HEK293T (cell line): ENCODE measurements around the gene TBX21.
A peak's percentile ranks its signal among the peaks of the same experiment; 100 is the strongest.

Source experiments
- CTCF ChIA-PET: fragments of 350-600 bp; formaldehyde crosslinking; extraction: SDS; loops from one replicate; lab custom pipeline; 2021; ENCODE audit warnings: antibody characterized with exemption, inconsistent platforms; lab: Yijun Ruan, JAX
- POLR2A ChIA-PET: fragments of 350-600 bp; formaldehyde crosslinking; extraction: SDS; loops from one replicate; lab custom pipeline; 2020; ENCODE audit warnings: antibody characterized with exemption, inconsistent platforms; lab: Yijun Ruan, JAX
- DNase-seq: peaks from one replicate; pipeline ENCODE4 v3.0.0; 2012; ENCODE audit warnings: mixed read lengths; ENCODE audit errors: extremely low spot score
- ARNT ChIP-seq: fragments of 450-650 bp; IDR thresholded peaks from 2 replicates; pipeline ENCODE4 v1.6.1; 2017; ENCODE audit warnings: mild to moderate bottlenecking
- BHLHE40 ChIP-seq: fragments of 450-650 bp; IDR thresholded peaks from 2 replicates; pipeline ENCODE4 v1.6.1; 2016; ENCODE audit warnings: mild to moderate bottlenecking, moderate library complexity, borderline replicate concordance
- CTBP1 ChIP-seq: fragments of 450-650 bp; IDR thresholded peaks from 2 replicates; pipeline ENCODE4 v1.6.1; 2016; ENCODE audit warnings: borderline replicate concordance
- ELF4 ChIP-seq: fragments of 450-650 bp; IDR thresholded peaks from 2 replicates; pipeline ENCODE4 v1.6.1; 2017; ENCODE audit warnings: antibody characterized with exemption
- FOXA1 ChIP-seq: fragments of 450-650 bp; IDR thresholded peaks from 2 replicates; pipeline ENCODE4 v1.6.1; 2016; ENCODE audit warnings: mild to moderate bottlenecking
- FOXM1 ChIP-seq: fragments of 450-650 bp; IDR thresholded peaks from 2 replicates; pipeline ENCODE4 v1.6.1; 2017; ENCODE audit warnings: mild to moderate bottlenecking, borderline replicate concordance
- HDGF ChIP-seq: fragments of 450-650 bp; IDR thresholded peaks from 2 replicates; pipeline ENCODE4 v1.6.1; 2017; ENCODE audit warnings: antibody characterized with exemption, borderline replicate concordance
- L3MBTL2 ChIP-seq: fragments of 450-650 bp; conservative IDR thresholded peaks from 2 replicates; pipeline ENCODE4 v1.6.1; 2016; ENCODE audit warnings: mild to moderate bottlenecking
- LEF1 ChIP-seq: fragments of 450-650 bp; IDR thresholded peaks from 2 replicates; pipeline ENCODE4 v1.6.1; 2017; ENCODE audit warnings: mild to moderate bottlenecking, borderline replicate concordance
- NFRKB ChIP-seq: fragments of 450-650 bp; IDR thresholded peaks from 2 replicates; pipeline ENCODE4 v1.6.1; 2016; ENCODE audit warnings: mild to moderate bottlenecking, moderate library complexity
- PKNOX1 ChIP-seq: fragments of 450-650 bp; IDR thresholded peaks from 2 replicates; pipeline ENCODE4 v1.6.1; 2016
- SP1 ChIP-seq: fragments of 450-650 bp; IDR thresholded peaks from 2 replicates; pipeline ENCODE4 v1.6.1; 2017
- SUZ12 ChIP-seq: fragments of 450-650 bp; IDR thresholded peaks from 2 replicates; pipeline ENCODE4 v1.6.1; 2016; ENCODE audit warnings: mild to moderate bottlenecking
- TARDBP ChIP-seq: fragments of 450-650 bp; IDR thresholded peaks from 2 replicates; pipeline ENCODE4 v1.6.1; 2016
- ZNF384 ChIP-seq: fragments of 450-650 bp; IDR thresholded peaks from 2 replicates; pipeline ENCODE4 v1.6.1; 2016

Gene TBX21

GRCh38 chr17:47732399-47733046 is 513 bp upstream of the TBX21 start:
- CTCF ChIA-PET: interaction anchor here (0.6 to 2.6 kb wide), 7 partner anchors 8 to 115 kb away, joined by 3 to 10 read pairs (median 5); no protein-coding TSS in a partner anchor
- POLR2A ChIA-PET: interaction anchor here (0.6 to 1.6 kb wide), 3 partner anchors 13 to 83 kb away, joined by 3 to 10 read pairs (median 3); partner anchors contain the start of gene KPNB1
- TF ChIP-seq L3MBTL2: 0 out of 2 replicates have a peak, but pooled peaks have one; percentile 14
- TF ChIP-seq LEF1: no peak
- TF ChIP-seq BHLHE40: no peak
- TF ChIP-seq SUZ12: no peak
- no peak for TF ChIP-seq NFRKB
- no peak for TF ChIP-seq FOXM1
- TF ChIP-seq FOXA1: no peak
- DNase-seq: no peak

- TF ChIP-seq TARDBP (no peak), FOXM1 (no peak), SP1 (no peak), BHLHE40 (no peak), LEF1 (no peak), ZNF384 (no peak), CTBP1 (no peak), FOXA1 (no peak), ARNT (no peak), NFRKB (no peak), PKNOX1 (no peak)
- CTCF ChIA-PET: interaction anchor here (1.0 to 2.6 kb wide), 5 partner anchors 8 to 36 kb away, joined by 4 to 10 read pairs (median 5); no protein-coding TSS in a partner anchor
- DNase-seq: no peak
- POLR2A ChIA-PET: interaction anchor here (1.6 kb wide), 1 partner anchor 85 kb away, joined by 10 read pairs; the partner anchor contains the start of gene KPNB1
These were observed 806 bp downstream of the TBX21 start for GRCh38 chr17:47733674-47734410.

DNA sequence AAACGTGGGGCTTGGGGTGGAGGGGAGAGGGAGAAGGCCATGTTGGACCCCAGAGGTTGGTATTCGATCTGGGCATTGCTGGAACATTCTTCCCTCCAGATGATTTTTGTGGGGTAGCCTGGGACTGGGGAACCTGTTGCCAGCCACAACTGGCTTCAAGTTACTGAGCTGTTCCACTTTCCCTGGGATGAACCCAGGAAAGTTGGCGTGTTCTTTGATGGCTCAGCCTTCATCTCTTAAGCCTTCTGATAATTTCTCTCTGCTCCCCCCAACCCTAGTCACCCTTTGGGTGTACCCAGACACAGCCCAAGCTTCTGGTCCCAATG is 2.1 kb downstream of the TBX21 start:
- DNase-seq: no peak
- POLR2A ChIA-PET: interaction anchor here (1.1 kb wide), 1 partner anchor 85 kb away, joined by 3 read pairs; no protein-coding TSS in a partner anchor
- CTCF ChIA-PET: interaction anchor here (0.6 kb wide), 1 partner anchor 64 kb away, joined by 3 read pairs; no protein-coding TSS in a partner anchor
- no peak for TF ChIP-seq BHLHE40
- no peak for TF ChIP-seq L3MBTL2
- TF ChIP-seq NFRKB: no peak
- TF ChIP-seq HDGF: no peak
- TF ChIP-seq ZNF384: no peak
- TF ChIP-seq FOXM1: no peak
- TF ChIP-seq ELF4: no peak
- no peak for TF ChIP-seq LEF1
- TF ChIP-seq CTBP1: no peak
- no peak for TF ChIP-seq FOXA1

DNA sequence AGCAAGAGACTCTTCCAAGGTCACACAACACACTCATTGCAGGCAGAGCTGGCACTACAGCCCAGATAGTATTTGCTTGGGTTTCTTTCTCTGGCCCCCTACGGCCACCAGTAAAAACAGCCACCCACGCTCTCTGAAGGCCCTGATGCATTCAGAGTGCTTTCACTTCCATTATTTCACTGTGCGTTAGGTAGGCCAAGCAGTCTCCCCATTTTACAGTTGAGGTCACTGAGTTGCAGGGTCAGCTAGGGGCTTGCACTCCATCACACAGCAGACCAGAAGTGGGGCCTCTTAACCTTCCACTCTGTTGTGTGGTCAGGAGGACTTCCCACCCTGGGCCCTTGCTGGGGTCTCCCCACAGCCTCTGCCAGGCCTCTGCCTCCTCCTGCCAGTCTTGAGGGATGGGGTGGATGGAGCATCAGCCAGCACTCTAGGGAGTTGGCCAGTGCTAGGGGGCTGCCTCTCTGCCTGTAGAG is 2.5 kb downstream of the TBX21 start:
- ChIA-PET POLR2A (interaction anchor here (0.7 to 1.5 kb wide), 3 partner anchors 10 to 86 kb away, joined by 3 read pairs; partner anchors contain the start of gene KPNB1), CTCF (interaction anchor here (0.6 kb wide), 1 partner anchor 64 kb away, joined by 3 read pairs; no protein-coding TSS in a partner anchor)
- no peak for TF ChIP-seq SUZ12
- TF ChIP-seq NFRKB: no peak
- no peak for TF ChIP-seq FOXA1
- TF ChIP-seq TARDBP: no peak
- TF ChIP-seq BHLHE40: no peak
- no peak for TF ChIP-seq ZNF384
- DNase-seq: no peak

GRCh38 chr17:47736501-47737495 is 3.8 kb downstream of the TBX21 start:
- ChIA-PET CTCF (no interaction called here), POLR2A (interaction anchor here (1.5 kb wide), 1 partner anchor 9 kb away, joined by 3 read pairs; no protein-coding TSS in a partner anchor)
- no peak for DNase-seq
- no peak for TF ChIP-seq LEF1
- no peak for TF ChIP-seq HDGF
- no peak for TF ChIP-seq ZNF384

DNA sequence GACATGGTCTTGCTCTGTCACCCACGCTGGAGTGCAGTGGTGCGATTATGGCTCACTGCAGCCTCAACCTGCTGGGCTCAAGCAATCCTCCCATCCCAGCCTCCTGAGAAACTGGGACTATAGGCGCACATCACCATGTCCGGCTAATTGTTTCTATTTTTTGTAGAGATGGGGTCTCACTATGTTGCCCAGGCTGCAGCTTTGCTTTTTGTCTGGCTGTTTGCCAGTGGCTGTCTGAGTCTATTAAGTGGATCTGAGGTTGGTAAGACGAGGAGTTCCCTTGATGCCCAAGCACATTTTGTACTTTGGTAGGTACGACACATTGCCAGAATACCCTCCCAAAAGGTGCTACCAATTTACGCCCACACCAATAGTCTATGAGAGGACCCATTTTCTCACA is 5.1 kb downstream of the TBX21 start:
- TF ChIP-seq ARNT: no peak
- TF ChIP-seq LEF1: no peak
- no peak for TF ChIP-seq NFRKB
- TF ChIP-seq PKNOX1: no peak
- no peak for TF ChIP-seq L3MBTL2
- no peak for DNase-seq
- ChIA-PET CTCF (interaction anchor here (0.6 kb wide), 1 partner anchor 12 kb away, joined by 3 read pairs; no protein-coding TSS in a partner anchor), POLR2A (no interaction called here)
